Measurements from ENCODE around the gene DNAH2.

GRCh38 chr17:7704601-7705268 lies 12.8 kb upstream of the DNAH2 start, which contains the start of gene EFNB3:
- no peak for TF ChIP-seq CTCF (conservative IDR thresholded peaks at IDR 0.05; ENCODE audit: low read depth, low read length)
- TF ChIP-seq POLR2A (IDR thresholded peaks at IDR 0.05; ENCODE audit: low read depth, low read length), result no peak
